HT1080 (cell line): ENCODE measurements around the gene S100A2. TPM values are rescaled to one million over a fixed set of nuclear protein-coding genes. Genes with fewer than 3 reads are reported as not detected.

Experiments used
- total RNA-seq: library from RNA; depleted of rRNA; stranded (reverse); fragments of >200 nt; shearing (Covaris generic); gene quantifications from 2 replicates; pipeline ENCODE4 v1.2.3, GENCODE V29; 2014; rRNA removed

S100A2 gene
- total RNA-seq, 1 experiment from 2014 or later = 79.0 TPM

Other genes starting within 250 kb of the S100A2 start
- gene PGLYRP4, start 217.0 kb downstream of the S100A2 start, total RNA-seq = not detected in 2 replicates
- not detected in 2 replicates for gene S100A9, start 208.0 kb downstream of the S100A2 start, total RNA-seq
- gene S100A12, start 190.2 kb downstream of the S100A2 start, total RNA-seq = not detected in 2 replicates
- gene S100A8, start 174.8 kb downstream of the S100A2 start, total RNA-seq = not detected in 2 replicates
- not detected in 2 replicates for gene S100A7A, start 149.3 kb downstream of the S100A2 start, total RNA-seq
- not detected in 2 replicates for gene S100A7, start 105.2 kb downstream of the S100A2 start, total RNA-seq
- 1,050 and 1,792 TPM in 2 replicates for gene S100A6, start 29.9 kb downstream of the S100A2 start, total RNA-seq
- 0.53 and 2.4 TPM in 2 replicates for gene S100A5, start 24.9 kb downstream of the S100A2 start, total RNA-seq
- 25.4 and 29.0 TPM in 2 replicates for gene S100A4, start 20.0 kb downstream of the S100A2 start, total RNA-seq
- 9.6 and 14.4 TPM in 2 replicates for gene S100A3, start 16.6 kb downstream of the S100A2 start, total RNA-seq
- 862 and 1,038 TPM in 2 replicates for gene S100A16, start 47.3 kb upstream of the S100A2 start, total RNA-seq
- 0.88 TPM in 1 of 2 replicates, not detected in the other for gene S100A14, start 50.5 kb upstream of the S100A2 start, total RNA-seq
- 71.0 and 106 TPM in 2 replicates for gene S100A13, start 61.7 kb upstream of the S100A2 start, total RNA-seq
- 0.17 TPM in 1 of 2 replicates, not detected in the other for gene S100A1, start 62.6 kb upstream of the S100A2 start, total RNA-seq
- gene CHTOP, start 68.2 kb upstream of the S100A2 start, total RNA-seq = 46.3 and 55.8 TPM in 2 replicates
- 64.0 and 74.4 TPM in 2 replicates for gene SNAPIN, start 92.9 kb upstream of the S100A2 start, total RNA-seq
- gene ILF2, start 105.1 kb upstream of the S100A2 start, total RNA-seq = 359 and 368 TPM in 2 replicates
- gene NPR1, start 112.8 kb upstream of the S100A2 start, total RNA-seq = 0.02 and 0.03 TPM in 2 replicates
- gene INTS3, start 162.2 kb upstream of the S100A2 start, total RNA-seq = 22.1 and 22.2 TPM in 2 replicates
- 0.74 and 4.5 TPM in 2 replicates for gene SLC27A3, start 209.6 kb upstream of the S100A2 start, total RNA-seq